PC-9 (cell line): ENCODE measurements around the gene OTULINL. TPM values are rescaled to one million over a fixed set of nuclear protein-coding genes. Genes with fewer than 3 reads are reported as not detected.

Experiments used
- BruUV-seq: library from RNA; stranded (reverse); fragments of 400-500 nt; replicated peaks from 2 replicates; lab custom pipeline; 2021; lab: Mats Ljungman, UMichigan
- CTCF ChIA-PET: fragments of 300-600 bp; sonication (Branson Sonifier 250); formaldehyde crosslinking; loops from one replicate; lab custom pipeline; 2022; ENCODE audit warnings: antibody characterized with exemption; lab: Charles Lee
- POLR2A ChIA-PET: fragments of 300-600 bp; sonication (Branson Sonifier 250); formaldehyde crosslinking; loops from one replicate; lab custom pipeline; 2022; ENCODE audit warnings: antibody characterized with exemption; ENCODE audit not compliant: unreplicated experiment; lab: Charles Lee
- DNase-seq, 2 experiments: peaks; one replicate each; pipeline versions ENCODE4 v3.0.0 to v3.0.0-alpha.2; 2015 to 2022; ENCODE audit warnings: mixed read lengths in 1 of 2
- H2AFZ ChIP-seq: fragments of 200-600 bp; sonication (generic); 2 replicates; pipeline ENCODE4 v1.8.1; 2017; ENCODE audit warnings: antibody characterized with exemption
- H3F3A ChIP-seq: fragments of 200-600 bp; sonication (generic); 2 replicates; pipeline ENCODE4 v1.8.1; 2017; ENCODE audit warnings: antibody characterized with exemption, mild to moderate bottlenecking, low read depth; ENCODE audit not compliant: insufficient read depth
- H3K27ac ChIP-seq: fragments of 200-600 bp; sonication (generic); 2 replicates; pipeline ENCODE4 v1.6.1; 2016; ENCODE audit warnings: mixed run types
- H3K27me3 ChIP-seq: fragments of 200-600 bp; sonication (generic); 2 replicates; pipeline ENCODE4 v1.6.1; 2016; ENCODE audit warnings: low read depth, mixed run types; ENCODE audit not compliant: insufficient read depth
- H3K36me3 ChIP-seq: fragments of 200-600 bp; sonication (generic); 2 replicates; pipeline ENCODE4 v1.6.1; 2016; ENCODE audit warnings: low read depth, mixed run types
- H3K4me1 ChIP-seq: fragments of 200-600 bp; sonication (generic); replicated peaks from 2 replicates; pipeline ENCODE4 v1.6.1; 2016; ENCODE audit warnings: mixed run types; ENCODE audit not compliant: insufficient read depth
- H3K4me2 ChIP-seq: fragments of 200-600 bp; sonication (generic); 2 replicates; pipeline ENCODE4 v1.6.1; 2017; ENCODE audit warnings: mixed run types
- H3K4me3 ChIP-seq: fragments of 200-600 bp; sonication (generic); 2 replicates; pipeline ENCODE4 v1.6.1; 2016; ENCODE audit warnings: mixed run types
- H3K79me2 ChIP-seq: fragments of 200-600 bp; sonication (generic); 2 replicates; pipeline ENCODE4 v1.6.1; 2017; ENCODE audit warnings: low read depth, mixed run types
- H3K9me2 ChIP-seq: fragments of 200-600 bp; sonication (generic); 2 replicates; pipeline ENCODE4 v1.8.1; 2017; ENCODE audit warnings: mild to moderate bottlenecking; ENCODE audit not compliant: insufficient read depth
- H3K9me3 ChIP-seq: fragments of 200-600 bp; sonication (generic); 2 replicates; pipeline ENCODE4 v1.8.1; 2016; ENCODE audit warnings: low read depth; ENCODE audit not compliant: insufficient read depth
- H4K20me1 ChIP-seq: fragments of 200-600 bp; sonication (generic); 2 replicates; pipeline ENCODE4 v1.8.1; 2017; ENCODE audit not compliant: insufficient read depth
- EZH2 ChIP-seq: fragments of 200-600 bp; sonication (generic); IDR thresholded peaks from 2 replicates; pipeline ENCODE4 v1.8.0; 2017; ENCODE audit warnings: antibody characterized with exemption, low read depth
- intact Hi-C: fragments of 100-400 bp; cut with micrococcal nuclease; formaldehyde crosslinking; loops from one replicate; pipeline ENCODE4 v1.10.0; 2022; ENCODE audit not compliant: unreplicated experiment
- total RNA-seq: library from RNA; stranded (reverse); gene quantifications from 2 replicates; pipeline ENCODE4 v1.2.3, GENCODE V29; 2021
- TF ChIP-seq, protein P1 (sequence below): fragments of 200-600 bp; sonication (generic); conservative IDR thresholded peaks from 2 replicates; pipeline ENCODE4 v1.6.1; 2017; ENCODE audit warnings: mixed run types, antibody characterized with exemption, mild to moderate bottlenecking, moderate library complexity

Gene OTULINL
- total RNA-seq, 1 experiment from 2014 or later = 4.1 TPM

DNA sequence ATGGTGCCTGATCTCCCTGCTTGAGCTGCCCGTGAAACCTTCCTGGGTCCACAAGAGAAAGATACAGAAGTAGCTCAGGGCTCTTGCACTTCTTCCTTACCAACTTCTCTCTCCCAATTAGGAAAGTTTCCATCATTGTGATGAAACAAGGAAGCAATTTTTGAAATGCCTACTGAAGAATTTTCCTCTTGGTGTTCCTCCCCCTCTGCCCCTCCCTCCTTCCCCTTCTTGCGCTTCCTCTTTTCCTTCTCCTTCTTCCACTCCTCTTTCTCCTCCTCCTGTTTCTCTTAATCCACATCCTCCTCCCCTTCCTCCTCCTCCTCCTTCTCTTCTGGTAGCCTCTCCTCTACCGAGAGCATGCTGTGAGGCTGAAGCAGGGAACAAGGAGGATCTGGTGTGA, 36.3 kb upstream of the OTULINL start:
- no peaks in the 10 kb centered on the region for H3K4me1 ChIP-seq
- H2AFZ ChIP-seq = no peak overlapping the region
- no peaks in the 10 kb centered on the region for H3K79me2 ChIP-seq
- POLR2A ChIA-PET = no interaction called here
- H3K4me2 ChIP-seq = no peak overlapping the region
- no peaks in the 10 kb centered on the region for H4K20me1 ChIP-seq
- no peaks in the 10 kb centered on the region for H3K36me3 ChIP-seq
- no peaks in the 10 kb centered on the region for H3F3A ChIP-seq
- CTCF ChIA-PET = interaction anchor here (0.7 kb wide), 1 partner anchor 99 kb away, joined by 3 read pairs; no protein-coding TSS in a partner anchor
- no TSS peak for BruUV-seq
- TF ChIP-seq, protein P1, sequence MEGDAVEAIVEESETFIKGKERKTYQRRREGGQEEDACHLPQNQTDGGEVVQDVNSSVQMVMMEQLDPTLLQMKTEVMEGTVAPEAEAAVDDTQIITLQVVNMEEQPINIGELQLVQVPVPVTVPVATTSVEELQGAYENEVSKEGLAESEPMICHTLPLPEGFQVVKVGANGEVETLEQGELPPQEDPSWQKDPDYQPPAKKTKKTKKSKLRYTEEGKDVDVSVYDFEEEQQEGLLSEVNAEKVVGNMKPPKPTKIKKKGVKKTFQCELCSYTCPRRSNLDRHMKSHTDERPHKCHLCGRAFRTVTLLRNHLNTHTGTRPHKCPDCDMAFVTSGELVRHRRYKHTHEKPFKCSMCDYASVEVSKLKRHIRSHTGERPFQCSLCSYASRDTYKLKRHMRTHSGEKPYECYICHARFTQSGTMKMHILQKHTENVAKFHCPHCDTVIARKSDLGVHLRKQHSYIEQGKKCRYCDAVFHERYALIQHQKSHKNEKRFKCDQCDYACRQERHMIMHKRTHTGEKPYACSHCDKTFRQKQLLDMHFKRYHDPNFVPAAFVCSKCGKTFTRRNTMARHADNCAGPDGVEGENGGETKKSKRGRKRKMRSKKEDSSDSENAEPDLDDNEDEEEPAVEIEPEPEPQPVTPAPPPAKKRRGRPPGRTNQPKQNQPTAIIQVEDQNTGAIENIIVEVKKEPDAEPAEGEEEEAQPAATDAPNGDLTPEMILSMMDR = no peak
- no peak for TF ChIP-seq EZH2
- 0 out of 2 replicates have a peak, but pooled peaks cover 4% of the 10 kb centered on the region for H3K27me3 ChIP-seq
- no peaks in the 10 kb centered on the region for H3K9me2 ChIP-seq
- intact Hi-C loops = no loop called here
- no peak for DNase-seq
- no peaks in the 10 kb centered on the region for H3K9me3 ChIP-seq
- no peak overlapping the region for H3K27ac ChIP-seq
- no peak overlapping the region for H3K4me3 ChIP-seq

DNA sequence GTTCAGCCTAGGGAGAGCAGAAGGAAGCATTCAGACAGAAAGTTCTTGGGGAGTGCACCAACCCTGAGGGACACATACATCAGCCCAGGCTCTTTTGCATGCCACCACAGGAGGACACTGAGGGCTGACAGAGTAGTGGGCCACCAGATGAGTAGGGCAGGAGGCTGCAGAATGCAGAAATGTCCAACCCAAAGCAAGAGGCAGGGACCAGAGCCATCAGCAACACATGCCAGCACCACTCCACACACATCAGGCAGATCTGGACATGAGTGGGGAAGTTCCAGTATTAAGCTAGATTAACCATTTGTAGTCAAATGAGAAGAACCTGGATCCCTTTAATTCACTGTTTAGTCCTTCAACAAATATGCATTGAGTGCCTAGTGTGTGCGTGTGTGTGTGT, 35.7 kb upstream of the OTULINL start:
- H3K36me3 ChIP-seq = no peaks in the 10 kb centered on the region
- no peaks in the 10 kb centered on the region for H3F3A ChIP-seq
- ChIA-PET POLR2A (no interaction called here), CTCF (no interaction called here)
- H3K4me2 ChIP-seq = no peak overlapping the region
- no peaks in the 10 kb centered on the region for H3K4me1 ChIP-seq
- H4K20me1 ChIP-seq = no peaks in the 10 kb centered on the region
- no peak overlapping the region for H3K4me3 ChIP-seq
- 0 out of 2 replicates have a peak, but pooled peaks cover 8% of the 10 kb centered on the region for H3K27me3 ChIP-seq
- no peak overlapping the region for H3K27ac ChIP-seq
- H3K79me2 ChIP-seq = no peaks in the 10 kb centered on the region
- BruUV-seq = no TSS peak
- H3K9me3 ChIP-seq = no peaks in the 10 kb centered on the region
- DNase-seq = no peak
- intact Hi-C loops = no loop called here
- no peak for TF ChIP-seq EZH2
- TF ChIP-seq, protein P1 = no peak
- H3K9me2 ChIP-seq = no peaks in the 10 kb centered on the region
- no peak overlapping the region for H2AFZ ChIP-seq

DNA sequence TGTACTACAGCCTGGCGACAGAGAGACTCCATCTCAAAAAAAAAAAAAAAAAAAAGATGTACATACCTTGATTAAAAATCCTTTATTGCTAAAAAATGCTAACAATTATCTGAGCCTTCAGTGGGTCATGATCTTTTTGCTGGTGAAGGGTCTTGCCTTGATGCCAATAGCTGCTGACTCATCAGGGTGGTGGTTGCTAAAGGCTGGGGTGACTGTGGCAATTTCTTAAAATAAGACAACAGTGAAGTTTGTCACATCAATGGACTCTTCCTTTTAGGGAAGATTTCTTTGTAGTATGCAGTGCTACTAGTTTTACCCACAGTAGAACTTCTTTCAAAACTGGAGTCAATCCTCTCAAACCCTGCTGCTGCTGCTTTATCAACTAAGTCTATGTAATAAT, 33.9 kb upstream of the OTULINL start:
- no peaks in the 10 kb centered on the region for H3F3A ChIP-seq

More for the DNA sequence above, 33.9 kb upstream of the OTULINL start:
- no peaks in the 10 kb centered on the region for H3K9me2 ChIP-seq
- 0 out of 2 replicates have a peak, but pooled peaks cover 10% of the 10 kb centered on the region for H3K27me3 ChIP-seq
- TF ChIP-seq, protein P1 = no peak
- no peak for TF ChIP-seq EZH2
- CTCF ChIA-PET = interaction anchor here (0.5 kb wide), 1 partner anchor 48 kb away, joined by 9 read pairs; no protein-coding TSS in a partner anchor
- no peak overlapping the region for H3K4me2 ChIP-seq
- H3K79me2 ChIP-seq = no peaks in the 10 kb centered on the region
- H3K9me3 ChIP-seq = no peaks in the 10 kb centered on the region; the same call in 1 of the 2 replicates
- POLR2A ChIA-PET = interaction anchor here (0.7 kb wide), 1 partner anchor 733 kb away, joined by 16 read pairs; no protein-coding TSS in a partner anchor
- BruUV-seq = no TSS peak
- no peaks in the 10 kb centered on the region for H4K20me1 ChIP-seq
- no peak overlapping the region for H3K27ac ChIP-seq
- intact Hi-C loops = no loop called here
- H3K36me3 ChIP-seq = no peaks in the 10 kb centered on the region
- H3K4me3 ChIP-seq = no peak overlapping the region
- H2AFZ ChIP-seq = no peak overlapping the region
- no peaks in the 10 kb centered on the region for H3K4me1 ChIP-seq
- DNase-seq = no peak
